ENCODE measurements around the gene PPP3CA.

The PPP3CA gene

GRCh38 chr4:101347267-101347556 lies at the start of gene PPP3CA:
Gene PPP3CA, minus strand, starts transcription at chr4:101347526.
- no peak for DNase-seq

- no peak for DNase-seq
These were observed 45.9 kb upstream of the PPP3CA start for GRCh38 chr4:101393256-101393655.

GRCh38 chr4:101370663-101371210 lies 23.4 kb upstream of the PPP3CA start:
- DNase-seq: no peak

- no peak for DNase-seq
These were observed 19.9 kb upstream of the PPP3CA start for GRCh38 chr4:101367201-101367600.

GRCh38 chr4:101366331-101366730 lies 19.0 kb upstream of the PPP3CA start:
- DNase-seq: no peak

GRCh38 chr4:101357751-101358150 lies 10.4 kb upstream of the PPP3CA start:
- DNase-seq: no peak

GRCh38 chr4:101356928-101357327 lies 9.6 kb upstream of the PPP3CA start:
- DNase-seq: no peak

GRCh38 chr4:101355767-101356702 lies 8.7 kb upstream of the PPP3CA start:
- no peak for DNase-seq

- no peak for DNase-seq
These were observed 7.9 kb upstream of the PPP3CA start for GRCh38 chr4:101355246-101355645.

- DNase-seq: no peak
These were observed 2.4 kb upstream of the PPP3CA start for GRCh38 chr4:101349801-101350064.

GRCh38 chr4:101348995-101349800 lies 1.9 kb upstream of the PPP3CA start:
- DNase-seq: no peak

GRCh38 chr4:101348367-101348827 lies 1.1 kb upstream of the PPP3CA start:
- DNase-seq: no peak

- DNase-seq: peak; percentile 99
These were observed 436 bp upstream of the PPP3CA start for GRCh38 chr4:101347557-101348366.

- no peak for DNase-seq
These were observed 717 bp downstream of the PPP3CA start for GRCh38 chr4:101346351-101347266.

- peak; percentile 54 for DNase-seq
These were observed 1.6 kb downstream of the PPP3CA start for GRCh38 chr4:101345596-101346350.

GRCh38 chr4:101345271-101345595 lies 2.1 kb downstream of the PPP3CA start:
- peak; percentile 32 for DNase-seq

- no peak for DNase-seq
These were observed 8.0 kb downstream of the PPP3CA start for GRCh38 chr4:101339332-101339731.

- DNase-seq: no peak
These were observed 9.6 kb downstream of the PPP3CA start for GRCh38 chr4:101337688-101338087.

- peak; percentile 36 for DNase-seq
These were observed 12.3 kb downstream of the PPP3CA start for GRCh38 chr4:101334963-101335572.

- DNase-seq: no peak
These were observed 14.9 kb downstream of the PPP3CA start for GRCh38 chr4:101332424-101332823.

GRCh38 chr4:101331017-101331416 lies 16.3 kb downstream of the PPP3CA start:
- no peak for DNase-seq
